ENCODE data around the gene XYLT1.

The XYLT1 gene

DNA sequence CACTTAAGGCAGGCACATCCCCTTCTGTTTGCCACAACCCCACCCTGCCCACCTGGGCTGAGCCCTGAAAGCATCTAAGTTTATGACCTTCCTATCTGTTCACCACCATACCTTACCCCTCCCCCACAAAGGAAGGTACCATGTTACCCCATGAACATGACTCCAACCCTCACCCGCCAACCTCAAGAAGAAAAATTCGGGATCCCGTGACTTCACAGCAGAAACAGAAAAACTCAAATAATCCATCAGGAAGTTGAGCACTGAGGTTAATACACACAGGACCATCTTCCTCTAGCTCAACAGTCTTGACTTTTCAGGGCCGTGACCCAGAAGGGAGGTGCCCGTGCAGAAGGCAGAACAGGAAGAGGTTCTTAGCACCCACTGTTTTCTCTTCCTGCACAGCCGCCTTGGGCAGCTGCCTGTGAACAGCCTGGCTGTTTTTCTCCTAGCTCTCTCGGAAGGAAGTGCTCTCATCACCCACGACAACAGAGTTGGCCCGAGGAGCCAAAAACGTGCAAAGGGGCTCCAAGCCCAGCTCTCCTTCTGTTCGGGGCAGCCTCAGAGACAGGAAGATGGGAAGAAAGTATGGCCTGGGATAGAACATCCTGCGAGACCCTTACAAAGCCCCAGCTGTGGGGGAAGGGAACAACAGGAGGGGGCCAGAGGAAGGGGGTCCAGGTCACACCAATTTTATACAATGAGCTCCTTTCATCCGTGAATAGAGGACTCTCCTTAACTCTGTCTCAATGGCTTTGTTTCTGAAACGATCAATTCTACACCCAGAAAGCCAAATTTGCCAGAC, 101.1 kb downstream of the XYLT1 start:
- no peak for DNase-seq

DNA sequence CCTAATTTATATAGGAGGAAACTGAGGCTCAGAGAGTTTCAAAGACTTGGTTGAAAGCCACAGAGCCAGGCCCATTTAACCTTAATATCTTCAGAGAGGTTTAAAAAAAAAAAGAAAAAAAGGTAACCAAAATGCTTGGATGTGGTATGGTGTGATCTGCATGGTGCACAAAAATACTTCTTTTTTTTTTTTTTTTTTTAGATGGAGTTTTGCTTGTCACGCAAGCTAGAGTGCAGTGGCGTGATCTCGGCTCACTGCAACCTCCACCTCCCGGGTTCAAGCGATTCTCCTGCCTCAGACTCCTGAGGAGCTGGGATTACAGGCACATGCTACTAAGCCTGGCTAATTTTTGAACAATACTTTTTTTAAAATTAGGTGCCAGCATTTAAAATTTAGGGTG, 101.8 kb downstream of the XYLT1 start:
- DNase-seq = no peak

DNA sequence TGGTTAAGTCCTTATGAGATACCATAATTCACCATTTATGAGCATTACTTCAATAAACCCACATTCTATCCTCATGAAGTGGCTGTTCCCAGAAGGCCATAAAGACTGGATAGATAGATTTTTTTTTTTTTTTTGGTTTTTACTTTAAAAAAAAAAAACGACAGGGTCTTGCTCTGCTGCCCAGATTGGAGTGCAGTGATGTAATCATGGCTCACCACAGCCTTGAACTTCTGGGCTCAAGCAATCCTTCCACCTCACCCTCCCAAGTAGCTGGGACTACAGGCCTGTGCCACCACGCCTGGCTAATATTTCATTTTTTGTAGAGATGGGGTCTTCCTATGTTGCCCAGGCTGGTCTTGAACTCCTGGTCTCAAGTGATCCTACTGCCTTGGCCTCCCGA, 102.3 kb downstream of the XYLT1 start:
- no peak for DNase-seq

- peak; percentile 55 for DNase-seq
These were observed 102.8 kb downstream of the XYLT1 start for GRCh38 chr16:17367923-17368322.

GRCh38 chr16:17367036-17367435, 103.7 kb downstream of the XYLT1 start:
- no peak for DNase-seq

DNA sequence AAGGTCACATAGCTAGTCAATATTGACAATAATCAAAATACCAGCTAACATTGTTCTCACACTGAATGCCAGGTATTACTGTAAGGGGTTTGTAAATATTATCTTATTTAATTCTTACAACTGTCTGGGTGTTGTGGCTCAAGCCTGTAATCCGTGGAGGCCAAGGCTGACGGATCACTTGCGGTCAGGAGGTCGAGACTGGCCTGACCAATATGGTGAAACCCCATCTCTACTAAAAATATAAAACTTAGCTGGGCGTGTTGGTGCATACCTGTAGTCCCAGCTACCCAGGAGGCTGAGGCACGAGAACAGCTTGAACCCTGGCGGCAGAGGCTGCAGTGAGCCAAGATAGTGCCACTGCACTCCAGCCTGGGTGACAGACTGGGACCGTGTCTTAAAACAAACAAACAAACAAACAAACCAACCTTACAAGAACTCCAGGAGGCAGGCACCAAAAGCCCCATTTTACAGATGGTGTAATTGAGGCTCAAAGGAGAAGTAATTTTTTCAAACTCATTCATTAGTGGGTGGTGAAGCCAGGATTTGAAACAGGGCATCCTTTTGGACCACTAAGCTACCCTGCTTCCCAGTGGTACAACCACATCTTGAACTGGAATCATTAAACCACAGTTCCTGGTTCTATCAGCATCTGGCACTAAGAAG, 104.3 kb downstream of the XYLT1 start:
- DNase-seq = no peak

DNA sequence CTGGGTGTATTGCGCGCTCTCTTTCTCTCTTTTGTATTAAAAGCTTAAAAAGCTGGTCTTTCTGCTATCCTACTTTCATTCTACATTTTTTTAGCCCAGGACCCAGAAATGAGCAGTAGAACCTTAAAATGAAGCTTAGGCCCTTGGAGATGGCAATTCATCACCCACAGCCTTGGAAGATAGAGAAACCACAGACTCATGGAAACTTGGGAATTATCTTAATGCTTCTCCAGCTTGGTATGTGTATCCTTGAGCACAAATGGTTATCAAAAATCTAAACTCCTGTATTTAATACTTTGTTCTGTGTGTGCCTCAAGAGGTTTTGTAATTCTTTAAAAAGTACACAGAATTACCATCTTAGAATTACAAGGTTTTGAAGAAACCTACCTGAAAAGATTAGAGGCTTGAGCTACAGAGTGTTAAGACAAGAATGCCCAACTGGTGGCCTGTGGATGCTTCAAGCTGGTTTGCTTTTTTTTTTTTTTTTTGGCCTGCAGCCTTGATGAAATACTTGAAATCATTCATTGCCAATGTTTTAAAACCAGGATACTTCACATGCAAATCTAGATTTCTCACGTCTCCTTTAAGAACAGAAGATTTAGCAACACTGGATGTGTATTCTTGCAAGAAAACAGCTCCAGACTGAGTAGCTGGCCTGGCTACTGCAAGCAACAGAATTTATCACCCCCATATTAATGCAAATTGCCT, 105.0 kb downstream of the XYLT1 start:
- no peak for DNase-seq

DNA sequence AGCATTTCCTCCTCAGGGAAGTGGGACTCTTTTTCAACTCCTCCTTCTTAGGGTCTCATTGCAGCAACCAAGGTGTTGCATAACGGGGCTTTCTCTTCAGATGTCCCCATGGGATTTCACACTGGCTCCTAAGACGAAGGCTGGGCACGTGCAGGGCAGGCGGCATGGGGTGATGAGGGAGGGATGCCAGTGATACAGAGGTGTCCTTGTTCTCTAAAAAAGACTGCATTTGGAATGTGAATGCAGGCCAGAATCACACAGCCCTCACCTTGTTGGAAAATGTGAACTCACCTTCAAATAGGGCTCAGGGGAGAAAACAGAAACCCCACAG, 105.6 kb downstream of the XYLT1 start:
- DNase-seq = no peak

DNA sequence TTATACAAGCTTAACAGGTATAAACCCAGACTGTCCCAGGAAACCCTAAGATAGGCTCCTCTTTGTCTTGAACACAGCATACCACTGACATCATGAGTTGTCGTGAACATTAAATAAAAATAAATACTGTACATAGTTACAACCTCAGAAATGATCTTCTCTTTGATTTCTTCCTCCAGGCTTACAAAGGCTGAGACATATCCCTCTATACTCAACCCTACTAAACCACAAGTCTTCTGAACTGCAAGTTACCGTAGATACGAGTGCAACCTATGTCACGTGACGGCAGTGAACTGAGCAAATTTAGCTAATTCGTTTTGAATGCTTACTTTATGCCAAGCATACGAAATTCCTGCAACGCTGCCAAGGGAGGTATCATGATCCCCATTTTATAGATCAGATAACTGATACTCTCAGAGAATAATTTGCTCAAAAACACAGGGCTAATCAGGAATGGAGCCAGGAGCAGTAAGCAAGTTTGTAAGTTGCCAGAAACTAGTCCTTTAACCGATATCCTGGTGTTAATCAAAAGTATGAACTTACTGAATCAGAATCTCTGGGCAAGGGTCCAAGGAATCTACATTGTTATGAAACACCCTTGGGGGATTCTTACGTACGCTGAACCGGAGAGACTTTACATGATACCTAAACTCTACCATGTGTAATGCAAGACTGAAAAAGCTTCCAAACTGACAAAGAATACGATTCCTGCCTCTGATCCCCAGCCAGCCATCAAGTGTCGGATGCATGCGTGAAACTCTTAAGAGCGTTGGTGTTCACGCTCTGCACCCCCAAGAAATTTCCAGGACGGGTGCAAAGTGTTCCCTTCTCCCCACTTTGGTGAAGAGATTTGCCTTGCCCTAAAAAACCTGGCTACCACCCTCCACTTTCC, 106.2 kb downstream of the XYLT1 start:
- DNase-seq = no peak

DNA sequence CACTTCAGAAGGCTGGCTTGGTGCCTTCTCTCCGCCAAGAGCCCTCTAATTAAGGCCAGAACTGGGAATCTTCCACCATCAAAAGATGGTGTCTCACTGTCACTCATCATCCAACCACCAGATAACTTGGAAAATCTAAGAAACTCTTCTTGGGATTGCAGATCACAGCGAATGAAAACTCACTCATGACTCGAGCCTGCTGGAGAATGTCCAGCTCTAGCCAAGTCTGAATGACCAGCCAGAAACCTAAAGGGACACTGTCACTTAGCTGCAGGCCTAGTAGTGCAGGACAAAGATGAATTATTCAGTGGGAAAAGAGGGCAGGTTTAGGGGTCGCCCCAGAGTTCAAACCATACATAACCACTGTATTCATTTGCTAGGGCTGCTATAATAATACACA, 107.8 kb downstream of the XYLT1 start:
- DNase-seq = no peak

DNA sequence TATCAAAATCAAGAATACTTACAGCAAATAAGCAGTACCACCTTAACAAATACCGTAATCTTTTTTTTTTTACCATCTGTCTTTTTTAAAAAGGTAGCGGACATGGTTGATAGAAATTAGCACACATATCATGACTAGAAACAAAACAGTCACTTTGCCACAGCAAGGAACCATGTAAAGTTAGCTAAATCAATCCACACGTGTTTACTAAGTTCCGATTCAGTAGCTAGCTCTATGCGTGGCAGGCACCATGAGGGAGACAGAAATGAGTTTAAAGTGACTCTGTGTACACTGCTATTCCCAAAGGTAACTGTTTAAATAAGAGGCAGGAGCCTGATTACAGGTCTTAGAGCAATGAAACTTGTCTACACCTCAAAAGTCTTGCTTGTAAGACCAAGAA, 108.6 kb downstream of the XYLT1 start:
- no peak for DNase-seq

DNA sequence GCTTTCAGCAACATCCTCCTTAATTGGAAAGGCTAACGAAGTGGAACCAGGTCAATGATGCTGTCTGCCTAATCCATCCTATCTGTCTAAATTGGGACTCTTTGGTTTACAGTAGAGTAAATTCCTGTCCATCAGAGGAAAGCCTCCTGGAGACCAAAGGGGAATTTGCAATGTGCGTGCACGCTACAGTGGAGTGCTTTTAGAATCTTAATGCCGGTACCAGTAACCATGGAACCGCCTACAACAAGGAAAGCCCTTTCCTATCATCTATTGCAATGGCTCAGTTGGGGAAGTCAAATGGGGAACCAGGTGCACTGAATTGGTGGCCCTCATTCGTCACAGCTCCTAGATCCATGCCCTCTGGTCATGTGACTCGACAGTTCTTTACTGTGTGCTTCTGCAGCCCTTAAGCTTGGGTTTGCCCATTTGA, 110.1 kb downstream of the XYLT1 start:
- no peak for DNase-seq

GRCh38 chr16:17359788-17360390, 110.9 kb downstream of the XYLT1 start:
- no peak for DNase-seq

GRCh38 chr16:17358846-17359245, 111.9 kb downstream of the XYLT1 start:
- DNase-seq = no peak

GRCh38 chr16:17358355-17358754, 112.4 kb downstream of the XYLT1 start:
- no peak for DNase-seq

DNA sequence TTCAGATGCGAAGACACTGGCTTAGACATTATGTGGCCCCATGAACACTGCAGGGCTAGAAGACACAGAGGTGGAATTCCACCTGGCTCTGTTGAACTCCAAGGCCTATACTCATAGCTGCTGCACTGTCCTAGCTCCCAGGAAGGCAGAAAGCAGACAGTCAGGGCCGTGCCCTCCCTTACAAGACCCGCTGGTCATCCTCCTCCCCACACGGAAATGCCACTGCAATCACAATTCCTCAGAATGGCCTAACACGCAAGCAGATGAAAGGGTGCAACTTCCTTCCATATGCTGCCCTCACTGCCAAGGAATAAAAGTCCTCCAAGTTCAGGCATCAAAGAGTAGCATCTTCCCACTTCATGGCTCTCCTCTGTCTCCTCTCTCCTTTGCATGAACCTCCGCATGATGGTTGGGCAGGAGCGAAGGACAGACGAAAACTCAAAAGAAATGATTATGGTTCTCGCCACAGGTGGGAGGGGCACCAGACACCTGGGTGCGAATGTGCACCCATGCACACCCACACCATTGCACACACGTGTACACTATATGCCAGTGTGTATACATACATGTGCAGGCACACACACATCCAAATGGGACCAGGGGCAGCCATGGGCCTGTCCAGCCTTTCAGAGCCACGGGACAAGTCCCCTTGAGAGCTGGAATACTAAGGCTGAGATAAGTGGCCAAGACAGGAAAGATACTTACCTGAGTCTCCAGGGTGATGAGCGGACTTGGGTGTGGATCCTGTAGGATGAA, 113.3 kb downstream of the XYLT1 start:
- no peak for DNase-seq

DNA sequence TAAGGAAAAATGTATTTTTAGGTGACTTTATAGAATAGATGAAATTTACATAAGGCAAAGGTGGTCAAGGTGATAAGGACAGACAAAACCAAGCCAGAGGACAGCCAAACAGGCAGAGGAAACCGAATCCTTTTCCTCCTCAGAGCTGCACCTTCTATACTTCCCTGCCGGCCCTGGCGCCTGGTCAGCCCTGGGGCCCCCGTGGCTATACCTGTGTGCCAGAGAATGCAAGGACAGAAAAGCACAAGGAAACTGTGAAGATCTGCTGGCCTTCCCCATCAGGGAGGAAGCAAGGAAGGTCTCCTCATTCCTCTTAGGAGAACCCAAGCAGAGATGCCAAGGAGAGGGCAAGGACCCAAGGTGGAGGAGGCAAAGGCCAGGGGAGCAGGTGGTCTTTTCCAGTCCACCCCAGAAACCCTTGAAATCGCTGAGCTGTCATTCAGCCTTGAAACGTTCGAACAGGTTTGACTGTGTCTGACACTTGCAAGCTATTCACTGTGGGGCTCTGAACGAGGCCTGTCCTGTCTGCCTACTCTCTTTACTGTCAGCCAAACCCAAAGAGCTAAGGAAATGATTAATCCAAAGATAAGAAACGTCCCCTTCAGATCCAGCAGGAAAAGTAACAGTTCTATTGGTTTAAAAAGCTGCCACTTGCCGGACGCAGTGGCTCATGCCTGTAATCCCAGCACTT, 114.4 kb downstream of the XYLT1 start:
- no peak for DNase-seq

GRCh38 chr16:17354685-17355084, 116.1 kb downstream of the XYLT1 start:
- no peak for DNase-seq

- DNase-seq = no peak
These were observed 116.6 kb downstream of the XYLT1 start for GRCh38 chr16:17354141-17354601.

DNA sequence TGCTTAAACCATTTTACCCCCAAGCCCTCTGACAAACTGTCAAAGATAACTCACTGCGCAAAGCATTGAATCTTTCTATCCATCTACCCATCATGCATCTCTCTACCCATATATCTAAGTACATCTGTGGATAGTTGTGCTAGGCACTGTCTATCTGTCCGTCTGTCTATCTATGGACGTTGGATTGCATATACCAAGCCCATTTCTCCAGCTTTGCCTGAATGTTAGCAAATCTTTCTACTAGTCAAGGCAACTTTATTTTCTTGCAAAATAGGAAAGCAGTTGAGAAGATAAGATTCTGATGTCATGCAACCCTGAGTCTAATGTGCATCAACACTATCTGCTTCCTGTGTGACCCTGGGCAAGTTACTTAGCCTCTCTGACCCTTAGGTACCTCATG, 117.2 kb downstream of the XYLT1 start:
- DNase-seq = no peak

GRCh38 chr16:17351441-17352035, 119.2 kb downstream of the XYLT1 start:
- no peak for DNase-seq

Measured in NCI-H510A treated with DMSO at 0.1 percent for 48 hours (cell line).